HG02884 (cell line): ENCODE measurements around the gene ROGDI.

Source experiments
- ATAC-seq: cut with Tn5 transposase; IDR thresholded peaks from one replicate; pipeline ENCODE4 v1.9.1; 2021; ENCODE audit warnings: mild to moderate bottlenecking, moderate library complexity; ENCODE audit not compliant: unreplicated experiment

Gene ROGDI

GRCh38 chr16:4767872-4768548 is 34.4 kb downstream of the ROGDI start:
- ATAC-seq: no peak

GRCh38 chr16:4766875-4767628 is 35.4 kb downstream of the ROGDI start, which contains the start of gene ZNF500:
Gene ZNF500 (minus strand): TSS chr16:4767162. CDS start chr16:4765978, 1,184 bp downstream.
- ATAC-seq: peak; percentile 83

- ATAC-seq: no peak
These were observed 36.6 kb downstream of the ROGDI start for GRCh38 chr16:4765511-4766474.

- ATAC-seq: no peak
These were observed 38.6 kb downstream of the ROGDI start for GRCh38 chr16:4763791-4764190.

- ATAC-seq: no peak
These were observed 40.2 kb downstream of the ROGDI start for GRCh38 chr16:4762205-4762604.

- no peak for ATAC-seq
These were observed 42.1 kb downstream of the ROGDI start for GRCh38 chr16:4760221-4760910.

- ATAC-seq: no peak
These were observed 46.7 kb downstream of the ROGDI start for GRCh38 chr16:4755687-4756086.

- no peak for ATAC-seq
These were observed 47.6 kb downstream of the ROGDI start for GRCh38 chr16:4754865-4755264.

- no peak for ATAC-seq
These were observed 49.2 kb downstream of the ROGDI start for GRCh38 chr16:4753227-4753626.

GRCh38 chr16:4752351-4753100 is 49.9 kb downstream of the ROGDI start:
- ATAC-seq: no peak

GRCh38 chr16:4750896-4751295 is 51.5 kb downstream of the ROGDI start:
- no peak for ATAC-seq

- ATAC-seq: no peak
These were observed 52.7 kb downstream of the ROGDI start for GRCh38 chr16:4749700-4750257.

GRCh38 chr16:4748682-4749411 is 53.6 kb downstream of the ROGDI start:
- no peak for ATAC-seq

- no peak for ATAC-seq
These were observed 54.3 kb downstream of the ROGDI start for GRCh38 chr16:4747906-4748681.

- no peak for ATAC-seq
These were observed 55.4 kb downstream of the ROGDI start for GRCh38 chr16:4746991-4747574.
